ENCODE data around the gene TYW5. TPM values are rescaled to one million over a fixed set of nuclear protein-coding genes. Genes with fewer than 3 reads are reported as not detected.

Gene TYW5
- total RNA-seq, 1 donor: 12.1 TPM

GRCh38 chr2:199901942-199902341, 53.3 kb downstream of the TYW5 start:
- no peak overlapping the region for H3K4me3 ChIP-seq (ENCODE audit: low read depth, low read length)
- no peak for DNase-seq (ENCODE audit: low read depth)
- TF ChIP-seq CTCF (IDR thresholded peaks at IDR 0.05; ENCODE audit: insufficient read depth, low read depth, low read length): no peak

GRCh38 chr2:199896617-199897016, 58.7 kb downstream of the TYW5 start:
- no peak overlapping the region for H3K4me3 ChIP-seq (ENCODE audit: low read depth, low read length)
- no peak for DNase-seq (ENCODE audit: low read depth)
- TF ChIP-seq CTCF (IDR thresholded peaks at IDR 0.05; ENCODE audit: insufficient read depth, low read depth, low read length): no peak

- no peak overlapping the region for H3K4me3 ChIP-seq (ENCODE audit: low read depth, low read length)
- TF ChIP-seq CTCF (IDR thresholded peaks at IDR 0.05; ENCODE audit: insufficient read depth, low read depth, low read length): no peak
- peak; percentile 10 for DNase-seq (ENCODE audit: low read depth)
Observed at GRCh38 chr2:199895406-199895805, 59.9 kb downstream of the TYW5 start.

GRCh38 chr2:199883474-199884212, 71.6 kb downstream of the TYW5 start:
- no peak overlapping the region for H3K4me3 ChIP-seq (ENCODE audit: low read depth, low read length)
- no peak for TF ChIP-seq CTCF (IDR thresholded peaks at IDR 0.05; ENCODE audit: insufficient read depth, low read depth, low read length)
- DNase-seq (ENCODE audit: low read depth): no peak

- TF ChIP-seq CTCF (IDR thresholded peaks at IDR 0.05; ENCODE audit: insufficient read depth, low read depth, low read length): no peak
- no peak for DNase-seq (ENCODE audit: low read depth)
- H3K4me3 ChIP-seq (ENCODE audit: low read depth, low read length): no peak overlapping the region
Observed at GRCh38 chr2:199882667-199883066, 72.6 kb downstream of the TYW5 start.

Small RNAs within 50 kb of the gene (small RNA-seq; reads per million reads assigned to genes)
- not detected for gene RN7SL717P

Other genes with a start within 250 kb of the TYW5 start
- gene FTCDNL1, start 104.3 kb downstream of the TYW5 start, total RNA-seq: 0.32 and 0.43 TPM in 2 replicates
- gene C2orf69, start 44.2 kb downstream of the TYW5 start, total RNA-seq: 9.7 and 16.4 TPM in 2 replicates
- gene MAIP1, start 91 bp upstream of the TYW5 start, total RNA-seq: 22.9 and 29.8 TPM in 2 replicates

Measured in fibroblast of villous mesenchyme (primary cell).